Measurements from ENCODE around the gene FCER1G. TPM values are rescaled to one million over a fixed set of nuclear protein-coding genes. Genes with fewer than 3 reads are reported as not detected.
A peak's percentile ranks its signal among the peaks of the same experiment; 100 is the strongest.

Gene FCER1G
- total RNA-seq, 1 experiment from 2014 or later: 1.5 TPM

DNA sequence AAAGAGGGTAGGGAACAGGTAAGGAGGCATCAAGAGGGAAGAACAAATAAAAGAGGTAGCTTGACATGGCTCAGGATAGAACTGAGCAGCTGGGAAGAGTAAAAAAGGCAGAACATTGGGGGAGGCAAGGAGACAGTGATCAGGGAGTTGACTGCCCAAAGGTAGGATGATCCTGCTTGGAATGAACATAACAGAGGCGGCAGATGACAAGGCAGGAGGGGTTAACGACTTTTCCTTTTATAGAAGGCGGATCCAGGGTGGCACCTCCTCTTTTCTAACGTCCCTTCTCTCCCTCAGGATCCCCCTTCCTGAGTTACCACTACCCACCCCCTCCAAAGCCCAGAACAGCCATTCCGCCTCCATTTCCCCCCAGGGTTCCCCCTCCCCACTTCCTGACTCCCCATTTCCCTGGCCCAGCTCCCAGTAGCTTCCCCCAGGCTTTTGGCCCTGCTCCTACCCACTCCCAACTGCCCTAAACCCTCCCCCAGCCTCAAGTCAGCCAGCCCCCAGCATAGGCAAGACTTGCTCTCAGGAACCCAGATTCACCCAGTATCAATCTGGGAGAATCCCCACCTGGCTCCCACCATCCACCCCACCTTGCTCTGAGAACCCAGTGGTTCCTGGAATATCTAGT lies 15.5 kb upstream of the FCER1G start:
- Mint-ChIP-seq H3K4me3 (ENCODE audit: unreplicated experiment) (no peak overlapping the region), H3K9me3 (ENCODE audit: unreplicated experiment) (no peaks in the 10 kb centered on the region), H3K27ac (ENCODE audit: unreplicated experiment) (no peak overlapping the region), H3K36me3 (ENCODE audit: insufficient read depth, unreplicated experiment) (peaks cover 9% of the 10 kb centered on the region), H3K4me1 (ENCODE audit: low read depth, unreplicated experiment) (peaks cover 20% of the 10 kb centered on the region), H3K27me3 (ENCODE audit: insufficient read depth, unreplicated experiment) (no peaks in the 10 kb centered on the region)
- intact Hi-C loops (cut with micrococcal nuclease; ENCODE audit: unreplicated experiment): no loop called here
- ChIA-PET POLR2A (no interaction called here), CTCF (no interaction called here)
- Histone ChIP-seq H3K4me1 (peaks cover 13% of the 10 kb centered on the region; the same call in 1 of the 2 replicates), H3K27me3 (replicated peaks; ENCODE audit: control insufficient read depth, insufficient read depth, low read length) (no peaks in the 10 kb centered on the region), H3K36me3 (ENCODE audit: control insufficient read depth, insufficient read depth, low read length) (peaks cover 3% of the 10 kb centered on the region), H3K4me3 (ENCODE audit: low read depth, low read length) (no peak overlapping the region), H3K9me3 (no peaks in the 10 kb centered on the region)
- BruUV-seq (replicated peaks): no TSS peak
- DNase-seq: no peak
- TF ChIP-seq, protein P1, sequence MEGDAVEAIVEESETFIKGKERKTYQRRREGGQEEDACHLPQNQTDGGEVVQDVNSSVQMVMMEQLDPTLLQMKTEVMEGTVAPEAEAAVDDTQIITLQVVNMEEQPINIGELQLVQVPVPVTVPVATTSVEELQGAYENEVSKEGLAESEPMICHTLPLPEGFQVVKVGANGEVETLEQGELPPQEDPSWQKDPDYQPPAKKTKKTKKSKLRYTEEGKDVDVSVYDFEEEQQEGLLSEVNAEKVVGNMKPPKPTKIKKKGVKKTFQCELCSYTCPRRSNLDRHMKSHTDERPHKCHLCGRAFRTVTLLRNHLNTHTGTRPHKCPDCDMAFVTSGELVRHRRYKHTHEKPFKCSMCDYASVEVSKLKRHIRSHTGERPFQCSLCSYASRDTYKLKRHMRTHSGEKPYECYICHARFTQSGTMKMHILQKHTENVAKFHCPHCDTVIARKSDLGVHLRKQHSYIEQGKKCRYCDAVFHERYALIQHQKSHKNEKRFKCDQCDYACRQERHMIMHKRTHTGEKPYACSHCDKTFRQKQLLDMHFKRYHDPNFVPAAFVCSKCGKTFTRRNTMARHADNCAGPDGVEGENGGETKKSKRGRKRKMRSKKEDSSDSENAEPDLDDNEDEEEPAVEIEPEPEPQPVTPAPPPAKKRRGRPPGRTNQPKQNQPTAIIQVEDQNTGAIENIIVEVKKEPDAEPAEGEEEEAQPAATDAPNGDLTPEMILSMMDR (IDR thresholded peaks at IDR 0.05; ENCODE audit: insufficient read depth in 1 of 2, low read depth in 1 of 2, low read length in 1 of 2, severe bottlenecking in 1 of 2, unreplicated experiment in 1 of 2): no peak

DNA sequence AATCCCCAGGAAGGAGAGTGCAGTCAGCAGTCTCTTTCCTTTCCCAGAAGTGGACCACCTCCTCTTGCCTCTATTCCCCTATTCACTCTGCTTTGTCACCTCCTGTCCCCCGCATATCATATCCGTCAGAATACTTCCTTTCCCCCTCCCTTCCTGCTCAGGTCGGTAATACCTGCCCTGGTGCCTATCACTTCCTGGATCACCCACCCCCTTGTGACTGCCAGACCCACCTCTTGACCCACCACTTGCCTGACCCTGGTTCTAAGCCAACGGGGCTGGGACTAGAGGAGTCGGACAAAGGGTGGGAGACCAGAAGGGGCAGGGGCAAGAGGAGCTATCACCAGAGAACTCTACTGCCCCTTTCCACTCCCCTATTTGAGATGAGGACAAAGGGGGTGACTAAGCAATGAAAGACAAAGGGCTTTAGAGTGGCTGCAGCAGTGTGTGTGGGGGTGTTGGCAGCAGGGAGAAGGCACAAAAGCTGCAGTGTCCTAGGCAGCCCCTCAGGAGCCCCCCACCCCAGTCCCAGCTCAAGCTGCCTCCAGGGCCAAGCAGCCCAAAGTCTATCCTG lies 14.6 kb upstream of the FCER1G start:
- no peak for DNase-seq
- Mint-ChIP-seq H3K27me3 (ENCODE audit: insufficient read depth, unreplicated experiment) (no peaks in the 10 kb centered on the region), H3K36me3 (ENCODE audit: insufficient read depth, unreplicated experiment) (peaks cover 9% of the 10 kb centered on the region), H3K4me1 (ENCODE audit: low read depth, unreplicated experiment) (peaks cover 20% of the 10 kb centered on the region), H3K4me3 (ENCODE audit: unreplicated experiment) (no peak overlapping the region), H3K9me3 (ENCODE audit: unreplicated experiment) (no peaks in the 10 kb centered on the region), H3K27ac (ENCODE audit: unreplicated experiment) (no peak overlapping the region)
- H3K4me1 ChIP-seq: peaks cover 13% of the 10 kb centered on the region; the same call in 1 of the 2 replicates
- no peak overlapping the region for H3K4me3 ChIP-seq (ENCODE audit: low read depth, low read length)
- no peaks in the 10 kb centered on the region for H3K9me3 ChIP-seq
- no peaks in the 10 kb centered on the region for H3K27me3 ChIP-seq (replicated peaks; ENCODE audit: control insufficient read depth, insufficient read depth, low read length)
- POLR2A ChIA-PET: no interaction called here
- no TSS peak for BruUV-seq (replicated peaks)
- intact Hi-C loops (cut with micrococcal nuclease; ENCODE audit: unreplicated experiment): no loop called here
- CTCF ChIA-PET: interaction anchor here (0.9 kb wide), 1 partner anchor 25 kb away, joined by 6 read pairs; no protein-coding TSS in a partner anchor
- H3K36me3 ChIP-seq (ENCODE audit: control insufficient read depth, insufficient read depth, low read length): peaks cover 3% of the 10 kb centered on the region
- TF ChIP-seq, protein P1 (IDR thresholded peaks at IDR 0.05; ENCODE audit: insufficient read depth in 1 of 2, low read depth in 1 of 2, low read length in 1 of 2, severe bottlenecking in 1 of 2, unreplicated experiment in 1 of 2): no peak

DNA sequence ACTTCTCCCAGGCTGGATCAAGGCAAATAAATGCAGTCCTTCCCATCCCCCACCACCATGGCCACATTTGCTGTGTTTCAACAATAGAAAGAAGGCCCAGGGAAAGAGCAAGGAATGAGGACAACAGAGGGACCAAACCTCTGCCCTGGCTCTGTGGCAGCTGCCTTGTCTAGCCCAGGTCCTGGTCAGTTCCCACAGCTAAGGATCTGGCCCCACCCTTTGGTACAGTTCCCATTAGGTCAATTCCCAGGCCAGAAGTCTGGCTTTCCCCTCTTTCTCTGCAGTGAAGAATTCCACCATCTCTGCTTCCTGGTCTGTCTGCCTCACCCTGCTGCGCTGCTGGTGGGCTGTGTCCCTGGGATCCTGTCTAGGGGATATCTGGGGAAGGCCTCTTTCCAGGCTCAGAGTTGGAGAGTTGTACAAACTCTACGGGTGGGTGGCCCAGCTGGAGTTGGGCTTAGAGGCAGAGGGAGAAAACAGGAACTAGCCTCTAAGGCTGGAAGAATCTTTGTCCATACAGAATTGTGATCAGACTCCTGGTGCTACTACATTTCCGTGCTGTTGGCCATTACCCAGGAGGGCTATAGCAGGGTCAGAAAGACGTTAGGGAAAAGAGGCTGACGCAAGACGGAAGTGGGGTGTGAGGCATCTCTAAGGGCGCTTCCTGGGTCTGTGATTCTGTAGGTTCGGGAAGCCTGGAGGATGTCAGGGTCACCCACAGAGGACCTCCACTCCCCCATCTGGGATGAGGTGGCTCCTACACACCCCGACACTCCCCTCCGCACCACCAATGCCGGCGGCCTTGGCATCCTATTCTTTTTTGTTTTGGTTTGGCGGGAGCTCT lies 13.9 kb upstream of the FCER1G start:
- TF ChIP-seq, protein P1 (IDR thresholded peaks at IDR 0.05; ENCODE audit: insufficient read depth in 1 of 2, low read depth in 1 of 2, low read length in 1 of 2, severe bottlenecking in 1 of 2, unreplicated experiment in 1 of 2): no peak
- POLR2A ChIA-PET: interaction anchor here (0.6 to 2.3 kb wide), 11 partner anchors 10 to 189 kb away, joined by 3 to 41 read pairs (median 7); partner anchors contain the start of genes APOA2, B4GALT3, PPOX and SDHC
- H3K4me1 ChIP-seq: peaks cover 13% of the 10 kb centered on the region; the same call in 1 of the 2 replicates
- Mint-ChIP-seq H3K9me3 (ENCODE audit: unreplicated experiment) (no peaks in the 10 kb centered on the region), H3K27ac (ENCODE audit: unreplicated experiment) (peak overlapping the region; percentile 85), H3K4me1 (ENCODE audit: low read depth, unreplicated experiment) (peaks cover 20% of the 10 kb centered on the region), H3K4me3 (ENCODE audit: unreplicated experiment) (peak overlapping the region; percentile 83), H3K36me3 (ENCODE audit: insufficient read depth, unreplicated experiment) (peaks cover 12% of the 10 kb centered on the region), H3K27me3 (ENCODE audit: insufficient read depth, unreplicated experiment) (no peaks in the 10 kb centered on the region)
- BruUV-seq (replicated peaks): TSS peak; percentile 93
- intact Hi-C loops (cut with micrococcal nuclease; ENCODE audit: unreplicated experiment): no loop called here
- no peak overlapping the region; the same call in 1 of the 2 replicates for H3K4me3 ChIP-seq (ENCODE audit: low read depth, low read length)
- no peak for DNase-seq
- CTCF ChIA-PET: interaction anchor here (0.8 to 1.9 kb wide), 10 partner anchors 10 to 239 kb away, joined by 3 to 34 read pairs (median 4); partner anchors contain the start of genes APOA2, SDHC and TOMM40L
- no peaks in the 10 kb centered on the region for H3K27me3 ChIP-seq (replicated peaks; ENCODE audit: control insufficient read depth, insufficient read depth, low read length)
- no peaks in the 10 kb centered on the region for H3K9me3 ChIP-seq
- H3K36me3 ChIP-seq (ENCODE audit: control insufficient read depth, insufficient read depth, low read length): peaks cover 3% of the 10 kb centered on the region

Data from Caco-2 (cell line).